NCI-H460 (cell line): ENCODE data around the gene TICAM1. TPM values are rescaled to one million over a fixed set of nuclear protein-coding genes. Genes with fewer than 3 reads are reported as not detected.
"Not testable (repeated sequence)": the region's sequence is repeated elsewhere in the genome, so short reads cannot be mapped to it uniquely, and the experiment has no call there.

Source experiments
- DNase-seq: peaks from one replicate; pipeline ENCODE4 v3.0.0-alpha.2; 2016; ENCODE audit warnings: low read depth; ENCODE audit errors: extremely low read depth
- total RNA-seq: library from RNA; depleted of rRNA; stranded (reverse); fragments of >200 nt; shearing (Covaris generic); gene quantifications from 2 replicates; pipeline ENCODE4 v1.2.3, GENCODE V29; 2014

The TICAM1 gene
- total RNA-seq, 1 experiment from 2014 or later: 3.0 TPM

- DNase-seq: no peak
Observed at GRCh38 chr19:4807188-4807587, 24.3 kb downstream of the TICAM1 start.

GRCh38 chr19:4806384-4806783, 25.1 kb downstream of the TICAM1 start:
- DNase-seq: no peak

- DNase-seq: not testable (repeated sequence)
Observed at GRCh38 chr19:4805140-4805539, 26.4 kb downstream of the TICAM1 start.

- peak; percentile 58 for DNase-seq
Observed at GRCh38 chr19:4803736-4804695, 27.5 kb downstream of the TICAM1 start.

- no peak for DNase-seq
Observed at GRCh38 chr19:4802711-4803110, 28.8 kb downstream of the TICAM1 start.

GRCh38 chr19:4801085-4801619, 30.4 kb downstream of the TICAM1 start:
- no peak for DNase-seq

GRCh38 chr19:4800591-4801081, 30.9 kb downstream of the TICAM1 start:
- DNase-seq: no peak

GRCh38 chr19:4795400-4795799, 36.1 kb downstream of the TICAM1 start:
- DNase-seq: no peak

GRCh38 chr19:4794971-4795370, 36.5 kb downstream of the TICAM1 start:
- DNase-seq: no peak

- not testable (repeated sequence) for DNase-seq
Observed at GRCh38 chr19:4793278-4793677, 38.2 kb downstream of the TICAM1 start.

- DNase-seq: not testable (repeated sequence)
Observed at GRCh38 chr19:4792866-4793195, 38.7 kb downstream of the TICAM1 start.

GRCh38 chr19:4792019-4792865, 39.3 kb downstream of the TICAM1 start:
- DNase-seq: not testable (repeated sequence)

- peak; percentile 100 for DNase-seq
Observed at GRCh38 chr19:4791183-4792018, 40.1 kb downstream of the TICAM1 start, which contains the start of gene FEM1A. Gene FEM1A, plus strand, starts transcription at chr19:4791734. Its CDS starts 121 bp downstream, at chr19:4791855.

- DNase-seq: not testable (repeated sequence)
Observed at GRCh38 chr19:4786412-4787016, 45.0 kb downstream of the TICAM1 start.

- no peak for DNase-seq
Observed at GRCh38 chr19:4781801-4782200, 49.7 kb downstream of the TICAM1 start.

GRCh38 chr19:4780860-4781259, 50.7 kb downstream of the TICAM1 start:
- no peak for DNase-seq

GRCh38 chr19:4778124-4778523, 53.4 kb downstream of the TICAM1 start:
- DNase-seq: not testable (repeated sequence)

GRCh38 chr19:4776436-4777211, 54.9 kb downstream of the TICAM1 start:
- DNase-seq: no peak

GRCh38 chr19:4775627-4776152, 55.8 kb downstream of the TICAM1 start:
- DNase-seq: no peak
